ENCODE data around the gene DPF3. TPM values are rescaled to one million over a fixed set of nuclear protein-coding genes. Genes with fewer than 3 reads are reported as not detected.

The DPF3 gene
- total RNA-seq, 2 experiments from 2014 or later: 0.27 to 0.31 TPM

DNA sequence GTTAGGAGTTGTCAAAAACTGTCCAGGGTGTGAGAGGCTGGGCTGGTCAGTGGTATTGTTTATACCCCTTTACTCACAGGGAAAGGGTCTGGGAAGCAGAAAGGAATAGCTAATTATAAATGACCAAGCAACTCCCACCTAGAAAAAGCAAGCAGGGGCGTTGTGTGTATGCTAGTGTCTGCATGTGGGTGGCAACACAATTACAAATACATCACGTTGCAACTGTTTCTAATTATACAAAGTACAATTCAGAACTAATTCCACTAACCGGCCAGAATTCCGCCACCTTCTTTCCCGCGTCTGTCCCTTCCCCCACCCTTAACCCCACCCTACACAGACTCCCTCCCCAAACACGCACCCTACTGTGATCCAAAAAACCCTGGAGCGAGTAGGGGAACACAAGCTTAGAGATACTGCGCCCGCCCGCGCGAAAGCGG lies 2.2 kb downstream of the DPF3 start:
- peak overlapping the region; percentile 76 for H3K4me3 ChIP-seq (ENCODE audit: low read length)
- ChIA-PET POLR2A (interaction anchor here (1.2 kb wide), 1 partner anchor 35 kb away, joined by 3 read pairs; the partner anchor contains the start of gene DCAF4), CTCF (interaction anchor here (0.5 to 1.1 kb wide), 3 partner anchors 13 to 382 kb away, joined by 3 to 4 read pairs (median 3); no protein-coding TSS in a partner anchor)
- peak in 1 of 14 experiments; percentile 5 for DNase-seq
- Mint-ChIP-seq H3K27ac (no peak overlapping the region), H3K4me1 (ENCODE audit: low read depth) (peaks cover 29% of the 10 kb centered on the region), H3K9me3 (no peaks in the 10 kb centered on the region), H3K27me3 (peaks cover 52% of the 10 kb centered on the region), H3K4me3 (peak overlapping the region; percentile 92), H3K36me3 (ENCODE audit: low read depth) (peaks cover 6% of the 10 kb centered on the region)
- peaks cover 34 to 36% of the 10 kb centered on the region in 2 experiments for H3K27me3 ChIP-seq (ENCODE audit: control insufficient read depth in 1 of 2, insufficient read depth in 2 of 2, low read length in 2 of 2)
- H3K36me3 ChIP-seq (ENCODE audit: insufficient read depth, low read length): no peaks in the 10 kb centered on the region
- intact Hi-C loops (cut with DNase I, micrococcal nuclease): no loop called here
- ATAC-seq (ENCODE audit: poor library complexity): no peak
- H3K27ac ChIP-seq (ENCODE audit: low read depth in 1 of 2, low read length in 2 of 2): no peak overlapping the region
- H3K9me3 ChIP-seq (ENCODE audit: control insufficient read depth in 1 of 2, insufficient read depth in 1 of 2, low read length in 2 of 2): no peaks in the 10 kb centered on the region
- TF ChIP-seq, protein P1, sequence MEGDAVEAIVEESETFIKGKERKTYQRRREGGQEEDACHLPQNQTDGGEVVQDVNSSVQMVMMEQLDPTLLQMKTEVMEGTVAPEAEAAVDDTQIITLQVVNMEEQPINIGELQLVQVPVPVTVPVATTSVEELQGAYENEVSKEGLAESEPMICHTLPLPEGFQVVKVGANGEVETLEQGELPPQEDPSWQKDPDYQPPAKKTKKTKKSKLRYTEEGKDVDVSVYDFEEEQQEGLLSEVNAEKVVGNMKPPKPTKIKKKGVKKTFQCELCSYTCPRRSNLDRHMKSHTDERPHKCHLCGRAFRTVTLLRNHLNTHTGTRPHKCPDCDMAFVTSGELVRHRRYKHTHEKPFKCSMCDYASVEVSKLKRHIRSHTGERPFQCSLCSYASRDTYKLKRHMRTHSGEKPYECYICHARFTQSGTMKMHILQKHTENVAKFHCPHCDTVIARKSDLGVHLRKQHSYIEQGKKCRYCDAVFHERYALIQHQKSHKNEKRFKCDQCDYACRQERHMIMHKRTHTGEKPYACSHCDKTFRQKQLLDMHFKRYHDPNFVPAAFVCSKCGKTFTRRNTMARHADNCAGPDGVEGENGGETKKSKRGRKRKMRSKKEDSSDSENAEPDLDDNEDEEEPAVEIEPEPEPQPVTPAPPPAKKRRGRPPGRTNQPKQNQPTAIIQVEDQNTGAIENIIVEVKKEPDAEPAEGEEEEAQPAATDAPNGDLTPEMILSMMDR (IDR thresholded peaks at IDR 0.05): no peak
- H3K4me1 ChIP-seq (ENCODE audit: insufficient read depth, low read length): peaks cover 29% of the 10 kb centered on the region

DNA sequence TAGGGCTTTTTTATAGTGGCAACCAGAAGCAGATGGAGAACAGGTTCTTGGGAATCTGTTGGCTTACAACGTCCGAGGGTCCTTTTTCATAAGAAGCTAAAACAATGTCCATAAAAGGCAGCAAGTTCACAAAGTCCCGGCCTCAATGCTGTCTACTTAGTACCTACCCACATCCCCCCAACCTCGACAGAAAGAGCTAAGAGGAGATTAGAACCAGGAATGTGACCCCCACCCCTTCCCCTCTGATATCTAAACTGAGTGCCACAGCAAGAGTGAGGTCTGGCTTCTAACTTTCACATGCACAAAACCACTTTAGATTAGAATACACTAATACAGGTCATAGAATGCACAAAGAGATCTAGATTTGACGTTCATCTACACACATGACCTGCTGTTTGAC lies 4.5 kb downstream of the DPF3 start:
- Histone ChIP-seq H3K4me3 (ENCODE audit: low read length) (no peak overlapping the region), H3K4me1 (ENCODE audit: insufficient read depth, low read length) (peaks cover 21% of the 10 kb centered on the region), H3K9me3 (ENCODE audit: control insufficient read depth in 1 of 2, insufficient read depth in 1 of 2, low read length in 2 of 2) (no peaks in the 10 kb centered on the region), H3K36me3 (ENCODE audit: insufficient read depth, low read length) (no peaks in the 10 kb centered on the region), H3K27ac (ENCODE audit: low read depth in 1 of 2, low read length in 2 of 2) (no peak overlapping the region), H3K27me3 (ENCODE audit: control insufficient read depth in 1 of 2, insufficient read depth in 2 of 2, low read length in 2 of 2) (peaks cover 20 to 26% of the 10 kb centered on the region in 2 experiments)
- Mint-ChIP-seq H3K9me3 (no peaks in the 10 kb centered on the region), H3K27ac (no peak overlapping the region), H3K4me1 (ENCODE audit: low read depth) (peaks cover 21% of the 10 kb centered on the region), H3K36me3 (ENCODE audit: low read depth) (peaks cover 6% of the 10 kb centered on the region), H3K4me3 (no peak overlapping the region), H3K27me3 (peaks cover 38% of the 10 kb centered on the region)
- TF ChIP-seq, protein P1 (IDR thresholded peaks at IDR 0.05): no peak
- no peak for ATAC-seq (ENCODE audit: poor library complexity)
- CTCF ChIA-PET: no interaction called here
- POLR2A ChIA-PET: no interaction called here
- no peak for DNase-seq
- intact Hi-C loops (cut with DNase I, micrococcal nuclease): no loop called here

DNA sequence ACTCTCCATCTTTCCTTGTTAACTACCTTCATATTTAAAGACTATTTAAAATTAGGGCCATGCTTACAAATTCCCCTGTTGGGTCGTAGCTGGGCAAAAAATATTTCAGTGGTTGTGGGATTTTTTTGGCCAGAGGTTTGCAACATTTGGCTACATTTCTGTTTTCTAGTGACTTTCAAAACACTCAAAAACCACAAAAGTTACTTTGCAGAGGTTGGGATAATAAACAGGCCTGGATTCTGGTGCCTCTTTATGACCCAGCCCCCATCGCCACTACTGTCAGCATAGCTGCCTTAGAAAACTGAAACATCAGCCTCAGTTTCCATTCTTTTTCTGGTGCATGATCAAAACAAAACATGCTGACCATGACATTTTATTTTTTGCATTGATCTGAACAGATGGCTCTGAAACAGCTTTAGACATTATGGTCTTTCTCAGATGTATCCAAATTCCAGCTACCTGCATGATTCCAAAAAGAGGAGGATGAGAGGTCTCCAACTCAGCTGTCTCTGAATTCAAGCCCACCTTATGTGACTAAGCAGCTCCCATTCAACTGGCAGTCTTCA lies 5.2 kb downstream of the DPF3 start:
- no peak overlapping the region for H3K4me3 Mint-ChIP-seq
- H3K36me3 Mint-ChIP-seq (ENCODE audit: low read depth): peaks cover 1% of the 10 kb centered on the region
- H3K27ac Mint-ChIP-seq: no peak overlapping the region
- intact Hi-C loops (cut with DNase I, micrococcal nuclease): no loop called here
- POLR2A ChIA-PET: no interaction called here
- TF ChIP-seq, protein P1 (IDR thresholded peaks at IDR 0.05): no peak
- H3K9me3 ChIP-seq (ENCODE audit: control insufficient read depth in 1 of 2, insufficient read depth in 1 of 2, low read length in 2 of 2): no peaks in the 10 kb centered on the region
- ATAC-seq (ENCODE audit: poor library complexity) (no peak), DNase-seq (no peak)
- H3K4me3 ChIP-seq (ENCODE audit: low read length): no peak overlapping the region
- H3K4me1 Mint-ChIP-seq (ENCODE audit: low read depth): peaks cover 15% of the 10 kb centered on the region
- no peak overlapping the region for H3K27ac ChIP-seq (ENCODE audit: low read depth in 1 of 2, low read length in 2 of 2)
- H3K36me3 ChIP-seq (ENCODE audit: insufficient read depth, low read length): no peaks in the 10 kb centered on the region
- H3K9me3 Mint-ChIP-seq: no peaks in the 10 kb centered on the region
- CTCF ChIA-PET: interaction anchor here (0.7 to 1.2 kb wide), 2 partner anchors 15 to 371 kb away, joined by 3 to 7 read pairs; no protein-coding TSS in a partner anchor
- H3K27me3 ChIP-seq (ENCODE audit: control insufficient read depth in 1 of 2, insufficient read depth in 2 of 2, low read length in 2 of 2): peaks cover 20 to 26% of the 10 kb centered on the region in 2 experiments
- peaks cover 31% of the 10 kb centered on the region for H3K27me3 Mint-ChIP-seq
- peaks cover 19% of the 10 kb centered on the region for H3K4me1 ChIP-seq (ENCODE audit: insufficient read depth, low read length)
